Fibroblast of pulmonary artery (primary cell): Measurements from ENCODE around the gene NT5M.

Experiments
- DNase-seq: peaks from one replicate; pipeline ENCODE4 v3.0.0-alpha.2; 2010; ENCODE audit warnings: low read depth
- H3K4me3 ChIP-seq: replicated peaks from 2 replicates; pipeline ENCODE4 v1.5.1; 2011; ENCODE audit warnings: low read depth, mild to moderate bottlenecking, control low read depth, low read length, moderate library complexity
- CTCF ChIP-seq: IDR thresholded peaks from 2 replicates; pipeline ENCODE4 v1.5.1; 2011; ENCODE audit warnings: mild to moderate bottlenecking, control low read depth, low read length, inconsistent platforms; ENCODE audit errors: missing control alignments

The NT5M gene

DNA sequence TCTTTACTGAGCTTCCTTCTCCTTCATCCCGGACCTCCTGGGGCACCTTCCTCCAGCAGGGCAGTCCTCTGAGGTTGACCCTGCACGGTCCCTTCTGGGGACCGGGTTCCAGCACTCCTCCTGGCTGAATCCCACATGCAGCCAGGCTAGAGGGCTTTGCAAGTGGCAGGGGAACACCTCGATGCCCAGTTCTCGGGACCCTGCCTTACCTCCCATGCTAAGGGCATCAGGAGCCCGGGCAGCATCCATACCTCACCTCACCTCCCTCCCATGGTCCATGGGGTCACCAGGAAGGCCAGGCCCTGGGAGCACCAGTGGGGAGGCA is 81.1 kb downstream of the NT5M start:
- TF ChIP-seq CTCF, result no peak
- H3K4me3 ChIP-seq, result no peak overlapping the region
- DNase-seq, result no peak

DNA sequence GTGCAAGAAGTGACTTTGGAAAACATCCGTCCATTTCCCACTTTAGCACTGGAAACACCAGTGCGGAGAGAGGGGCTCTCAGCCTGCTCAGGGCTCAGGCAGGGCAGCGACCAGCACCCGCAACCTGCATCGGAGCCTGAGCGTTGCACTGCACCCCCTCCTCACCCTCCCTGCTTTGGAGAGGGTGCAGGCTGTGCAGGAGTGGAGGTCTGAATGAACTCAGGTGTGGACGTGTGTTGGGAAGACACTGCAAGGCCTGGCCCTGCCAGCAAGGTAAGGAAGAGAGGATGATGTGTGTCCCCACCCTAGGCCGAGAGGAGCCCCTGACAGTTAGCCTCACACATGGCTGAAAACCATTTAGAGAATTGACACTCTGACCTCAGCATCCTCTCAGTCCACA is 81.8 kb downstream of the NT5M start:
- TF ChIP-seq CTCF, result no peak
- no peak overlapping the region for H3K4me3 ChIP-seq
- no peak for DNase-seq

DNA sequence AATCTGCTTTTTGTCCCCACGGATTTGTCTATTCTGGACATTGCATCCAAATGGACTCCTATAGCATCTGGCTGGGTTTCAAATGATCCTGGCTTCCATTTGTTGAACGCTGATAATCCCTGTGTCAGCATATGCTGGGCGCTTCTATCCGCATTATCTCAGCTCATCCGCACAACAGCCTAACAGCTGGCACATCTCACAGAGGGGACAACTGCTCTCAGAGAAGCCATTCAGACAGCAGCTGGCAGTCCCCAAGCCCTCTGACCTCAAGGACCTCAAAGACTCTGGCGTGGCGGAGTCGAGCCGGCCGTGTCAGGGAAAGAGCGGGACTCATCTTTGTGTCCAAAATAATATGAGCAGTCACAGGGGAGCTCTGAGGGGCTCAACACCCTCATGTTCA is 82.3 kb downstream of the NT5M start:
- no peak overlapping the region for H3K4me3 ChIP-seq
- TF ChIP-seq CTCF, result no peak
- DNase-seq, result no peak

DNA sequence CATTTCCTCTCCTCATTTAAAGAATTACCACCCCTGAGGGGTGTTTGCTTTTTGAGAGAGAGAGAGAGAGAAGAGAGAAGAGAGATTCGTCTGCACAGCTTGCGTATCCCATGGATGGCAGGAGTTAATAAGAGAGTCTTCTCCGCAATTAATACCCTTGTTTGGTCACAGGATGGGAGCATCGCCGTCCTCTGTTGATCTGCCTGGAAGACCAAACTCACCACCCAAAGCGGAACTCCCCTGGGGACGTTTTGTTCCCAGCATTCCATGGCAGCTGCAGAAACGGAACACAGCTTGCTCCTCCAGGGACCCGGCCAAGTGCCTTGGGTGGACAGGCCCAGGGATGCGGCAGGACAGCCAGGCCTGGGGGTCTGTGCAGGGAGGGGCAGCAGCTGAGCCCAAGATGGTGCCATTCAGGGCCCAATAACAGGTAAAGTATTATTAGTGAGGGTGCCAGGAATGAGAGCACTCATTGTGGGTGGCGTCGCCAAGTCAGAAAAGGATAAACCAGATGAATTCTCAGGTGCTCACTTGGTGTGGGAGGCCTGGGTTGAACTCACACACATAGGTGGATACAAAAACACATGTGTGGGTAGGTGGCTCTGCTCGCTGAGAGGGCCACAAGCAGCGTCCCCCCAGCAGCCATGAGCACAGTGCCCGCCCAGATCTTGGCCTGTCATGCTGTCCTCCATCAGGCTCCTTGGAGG is 83.1 kb downstream of the NT5M start:
- TF ChIP-seq CTCF, result no peak
- no peak for DNase-seq
- no peak overlapping the region for H3K4me3 ChIP-seq

DNA sequence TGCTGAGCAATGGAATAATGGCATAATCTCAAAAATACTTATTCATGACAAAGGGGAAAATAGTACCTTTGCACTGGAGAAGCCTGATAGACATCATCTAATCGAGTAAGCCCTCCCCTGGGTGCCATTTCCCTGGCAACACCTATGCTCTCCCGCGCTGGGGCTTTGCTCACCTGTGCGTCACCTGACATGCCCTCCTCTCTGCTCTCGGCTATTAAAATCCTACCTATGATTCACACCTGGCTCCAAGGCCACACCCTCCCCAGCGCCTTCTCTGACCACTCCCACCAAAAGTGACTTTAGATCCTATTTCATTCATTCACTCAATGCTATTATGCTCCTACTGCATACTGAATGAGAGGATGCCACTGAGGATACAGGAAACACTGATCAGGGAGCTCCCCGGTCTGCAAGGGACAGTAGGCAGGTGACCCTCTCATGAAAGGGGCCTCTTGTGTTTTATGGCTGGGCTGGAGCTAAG is 83.9 kb downstream of the NT5M start:
- no peak overlapping the region for H3K4me3 ChIP-seq
- TF ChIP-seq CTCF, result no peak
- DNase-seq, result no peak

- no peak for DNase-seq
Measured at GRCh38 chr17:17387498-17388362, 84.6 kb downstream of the NT5M start.

More at GRCh38 chr17:17387498-17388362, 84.6 kb downstream of the NT5M start:
- TF ChIP-seq CTCF, result peak; percentile 28
- H3K4me3 ChIP-seq, result no peak overlapping the region
